ENCODE measurements around the gene SNX17.

The SNX17 gene

GRCh38 chr2:27379836-27380625 lies 9.6 kb downstream of the SNX17 start:
- H3K27me3 ChIP-seq (ENCODE audit: control insufficient read depth, insufficient read depth, low read length) = no peaks in the 10 kb centered on the region
- no peaks in the 10 kb centered on the region for H3K9me3 ChIP-seq (ENCODE audit: control insufficient read depth, insufficient read depth, low read length)
- peaks cover 12% of the 10 kb centered on the region for H3K4me1 ChIP-seq (ENCODE audit: control insufficient read depth, insufficient read depth, low read length)
- peak overlapping the region; percentile 97 for H3K27ac ChIP-seq (ENCODE audit: low read depth, low read length)
- H3K36me3 ChIP-seq (ENCODE audit: control insufficient read depth, insufficient read depth, low read length) = peaks cover 77% of the 10 kb centered on the region
- peak overlapping the region; percentile 87 for H3K9ac ChIP-seq (ENCODE audit: low read depth, low read length)
- peak overlapping the region; percentile 93 for H3K4me3 ChIP-seq (ENCODE audit: low read depth, low read length)

- Histone ChIP-seq H3K4me3 (ENCODE audit: low read depth, low read length) (peak within 1 kb of the TSS; percentile 93), H3K36me3 (ENCODE audit: control insufficient read depth, insufficient read depth, low read length) (peaks cover 77% of the 10 kb centered on the region), H3K27me3 (ENCODE audit: control insufficient read depth, insufficient read depth, low read length) (no peaks in the 10 kb centered on the region), H3K4me1 (ENCODE audit: control insufficient read depth, insufficient read depth, low read length) (peaks cover 12% of the 10 kb centered on the region), H3K27ac (ENCODE audit: low read depth, low read length) (peak within 1 kb of the TSS; percentile 97), H3K9me3 (ENCODE audit: control insufficient read depth, insufficient read depth, low read length) (no peaks in the 10 kb centered on the region), H3K9ac (ENCODE audit: low read depth, low read length) (peak within 1 kb of the TSS; percentile 87)
Measured at GRCh38 chr2:27380626-27381545, 10.5 kb downstream of the SNX17 start, which contains the start of gene ZNF513. Gene ZNF513 (minus strand): TSS chr2:27380734. CDS start chr2:27380526, 208 bp downstream.

GRCh38 chr2:27381577-27382181 lies 11.3 kb downstream of the SNX17 start:
- H3K27ac ChIP-seq (ENCODE audit: low read depth, low read length) = peak overlapping the region; percentile 97
- peaks cover 77% of the 10 kb centered on the region for H3K36me3 ChIP-seq (ENCODE audit: control insufficient read depth, insufficient read depth, low read length)

GRCh38 chr2:27390822-27391679 lies 20.6 kb downstream of the SNX17 start:
- no peaks in the 10 kb centered on the region for H3K27me3 ChIP-seq (ENCODE audit: control insufficient read depth, insufficient read depth, low read length)
- H3K27ac ChIP-seq (ENCODE audit: low read depth, low read length) = no peak overlapping the region
- H3K9me3 ChIP-seq (ENCODE audit: control insufficient read depth, insufficient read depth, low read length) = no peaks in the 10 kb centered on the region
- peaks cover 20% of the 10 kb centered on the region for H3K36me3 ChIP-seq (ENCODE audit: control insufficient read depth, insufficient read depth, low read length)
- no peak overlapping the region for H3K9ac ChIP-seq (ENCODE audit: low read depth, low read length)
- no peak overlapping the region for H3K4me3 ChIP-seq (ENCODE audit: low read depth, low read length)
- no peaks in the 10 kb centered on the region for H3K4me1 ChIP-seq (ENCODE audit: control insufficient read depth, insufficient read depth, low read length)

More at GRCh38 chr2:27381577-27382181, 11.3 kb downstream of the SNX17 start:
- no peaks in the 10 kb centered on the region for H3K27me3 ChIP-seq (ENCODE audit: control insufficient read depth, insufficient read depth, low read length)
- H3K9me3 ChIP-seq (ENCODE audit: control insufficient read depth, insufficient read depth, low read length) = no peaks in the 10 kb centered on the region
- H3K9ac ChIP-seq (ENCODE audit: low read depth, low read length) = peak overlapping the region; percentile 80; the same call in 1 of the 2 replicates
- H3K4me1 ChIP-seq (ENCODE audit: control insufficient read depth, insufficient read depth, low read length) = peaks cover 12% of the 10 kb centered on the region
- H3K4me3 ChIP-seq (ENCODE audit: low read depth, low read length) = no peak overlapping the region

GRCh38 chr2:27393225-27393624 lies 22.8 kb downstream of the SNX17 start:
- no peak overlapping the region for H3K27ac ChIP-seq (ENCODE audit: low read depth, low read length)
- H3K27me3 ChIP-seq (ENCODE audit: control insufficient read depth, insufficient read depth, low read length) = no peaks in the 10 kb centered on the region
- H3K36me3 ChIP-seq (ENCODE audit: control insufficient read depth, insufficient read depth, low read length) = peaks cover 8% of the 10 kb centered on the region
- H3K4me1 ChIP-seq (ENCODE audit: control insufficient read depth, insufficient read depth, low read length) = no peaks in the 10 kb centered on the region
- no peaks in the 10 kb centered on the region for H3K9me3 ChIP-seq (ENCODE audit: control insufficient read depth, insufficient read depth, low read length)
- no peak overlapping the region for H3K4me3 ChIP-seq (ENCODE audit: low read depth, low read length)
- H3K9ac ChIP-seq (ENCODE audit: low read depth, low read length) = no peak overlapping the region

- H3K9ac ChIP-seq (ENCODE audit: low read depth, low read length) = no peak overlapping the region
- no peak overlapping the region for H3K27ac ChIP-seq (ENCODE audit: low read depth, low read length)
- peaks cover 14% of the 10 kb centered on the region for H3K36me3 ChIP-seq (ENCODE audit: control insufficient read depth, insufficient read depth, low read length)
- no peaks in the 10 kb centered on the region for H3K4me1 ChIP-seq (ENCODE audit: control insufficient read depth, insufficient read depth, low read length)
- H3K27me3 ChIP-seq (ENCODE audit: control insufficient read depth, insufficient read depth, low read length) = no peaks in the 10 kb centered on the region
- H3K4me3 ChIP-seq (ENCODE audit: low read depth, low read length) = no peak overlapping the region
- H3K9me3 ChIP-seq (ENCODE audit: control insufficient read depth, insufficient read depth, low read length) = no peaks in the 10 kb centered on the region
Measured at GRCh38 chr2:27398962-27399361, 28.5 kb downstream of the SNX17 start.

GRCh38 chr2:27400348-27401135 lies 30.1 kb downstream of the SNX17 start:
- Histone ChIP-seq H3K9ac (ENCODE audit: low read depth, low read length) (no peak overlapping the region), H3K36me3 (ENCODE audit: control insufficient read depth, insufficient read depth, low read length) (peaks cover 14% of the 10 kb centered on the region), H3K27ac (ENCODE audit: low read depth, low read length) (no peak overlapping the region)

GRCh38 chr2:27407798-27408491 lies 37.5 kb downstream of the SNX17 start:
- peaks cover 14% of the 10 kb centered on the region for H3K36me3 ChIP-seq (ENCODE audit: control insufficient read depth, insufficient read depth, low read length)
- no peaks in the 10 kb centered on the region for H3K27me3 ChIP-seq (ENCODE audit: control insufficient read depth, insufficient read depth, low read length)
- no peaks in the 10 kb centered on the region for H3K9me3 ChIP-seq (ENCODE audit: control insufficient read depth, insufficient read depth, low read length)
- H3K4me3 ChIP-seq (ENCODE audit: low read depth, low read length) = peak overlapping the region; percentile 96
- peaks cover 6% of the 10 kb centered on the region; the same call in 1 of the 2 replicates for H3K4me1 ChIP-seq (ENCODE audit: control insufficient read depth, insufficient read depth, low read length)
- peak overlapping the region; percentile 92 for H3K9ac ChIP-seq (ENCODE audit: low read depth, low read length)
- peak overlapping the region; percentile 91 for H3K27ac ChIP-seq (ENCODE audit: low read depth, low read length)

More at GRCh38 chr2:27400348-27401135, 30.1 kb downstream of the SNX17 start:
- no peak overlapping the region for H3K4me3 ChIP-seq (ENCODE audit: low read depth, low read length)
- H3K4me1 ChIP-seq (ENCODE audit: control insufficient read depth, insufficient read depth, low read length) = no peaks in the 10 kb centered on the region
- H3K27me3 ChIP-seq (ENCODE audit: control insufficient read depth, insufficient read depth, low read length) = no peaks in the 10 kb centered on the region
- H3K9me3 ChIP-seq (ENCODE audit: control insufficient read depth, insufficient read depth, low read length) = no peaks in the 10 kb centered on the region

GRCh38 chr2:27408601-27409320 lies 38.3 kb downstream of the SNX17 start:
- Histone ChIP-seq H3K27ac (ENCODE audit: low read depth, low read length) (peak overlapping the region; percentile 91), H3K9me3 (ENCODE audit: control insufficient read depth, insufficient read depth, low read length) (no peaks in the 10 kb centered on the region), H3K4me1 (ENCODE audit: control insufficient read depth, insufficient read depth, low read length) (peaks cover 6% of the 10 kb centered on the region; the same call in 1 of the 2 replicates), H3K4me3 (ENCODE audit: low read depth, low read length) (peak overlapping the region; percentile 96), H3K9ac (ENCODE audit: low read depth, low read length) (peak overlapping the region; percentile 92), H3K36me3 (ENCODE audit: control insufficient read depth, insufficient read depth, low read length) (peaks cover 14% of the 10 kb centered on the region), H3K27me3 (ENCODE audit: control insufficient read depth, insufficient read depth, low read length) (no peaks in the 10 kb centered on the region)

Measured in HUES48 (cell line).